GM12874 (cell line): ENCODE measurements around the gene EPB42.

Experiments used
- TF ChIP-seq, protein P1 (sequence below): IDR thresholded peaks from 2 replicates; pipeline ENCODE4 v1.5.1; 2011; ENCODE audit warnings: low read depth, mild to moderate bottlenecking, control low read depth, low read length, moderate library complexity; ENCODE audit not compliant: insufficient read depth

Gene EPB42

DNA sequence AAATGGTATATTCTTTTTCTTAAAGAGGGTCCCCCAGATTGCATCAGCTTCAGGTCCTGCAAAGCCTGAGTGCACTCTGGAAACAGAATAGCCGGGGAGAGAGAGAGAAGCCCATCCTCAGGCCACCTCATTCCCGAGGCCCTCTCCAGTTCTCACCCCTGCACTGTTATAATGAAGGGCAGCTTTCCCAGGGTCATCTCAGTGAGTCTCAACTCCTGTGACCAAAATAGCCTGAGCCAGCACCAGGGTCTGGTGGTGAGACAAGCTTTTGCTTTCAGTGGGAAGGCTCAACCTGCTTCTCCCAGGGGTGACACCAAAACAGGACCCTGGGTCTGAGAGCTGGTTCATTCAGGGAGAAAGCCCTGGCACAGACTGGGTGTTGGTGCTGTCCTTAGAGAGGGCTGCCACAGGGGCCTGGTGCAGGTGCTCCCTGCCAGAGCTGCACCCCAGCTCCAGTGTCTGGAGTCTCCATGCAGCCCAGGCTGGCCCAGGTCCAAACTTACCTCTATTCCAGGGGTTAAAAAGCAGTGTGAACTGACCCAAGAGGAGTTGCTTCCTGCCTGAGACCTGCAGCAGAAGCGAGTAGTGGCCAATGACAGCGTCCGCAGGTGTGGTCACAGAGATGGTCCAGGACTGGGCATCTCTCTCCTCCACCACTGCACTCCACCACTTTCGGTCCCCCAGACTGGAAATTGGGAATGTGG is 6.1 kb downstream of the EPB42 start:
- TF ChIP-seq, protein P1, sequence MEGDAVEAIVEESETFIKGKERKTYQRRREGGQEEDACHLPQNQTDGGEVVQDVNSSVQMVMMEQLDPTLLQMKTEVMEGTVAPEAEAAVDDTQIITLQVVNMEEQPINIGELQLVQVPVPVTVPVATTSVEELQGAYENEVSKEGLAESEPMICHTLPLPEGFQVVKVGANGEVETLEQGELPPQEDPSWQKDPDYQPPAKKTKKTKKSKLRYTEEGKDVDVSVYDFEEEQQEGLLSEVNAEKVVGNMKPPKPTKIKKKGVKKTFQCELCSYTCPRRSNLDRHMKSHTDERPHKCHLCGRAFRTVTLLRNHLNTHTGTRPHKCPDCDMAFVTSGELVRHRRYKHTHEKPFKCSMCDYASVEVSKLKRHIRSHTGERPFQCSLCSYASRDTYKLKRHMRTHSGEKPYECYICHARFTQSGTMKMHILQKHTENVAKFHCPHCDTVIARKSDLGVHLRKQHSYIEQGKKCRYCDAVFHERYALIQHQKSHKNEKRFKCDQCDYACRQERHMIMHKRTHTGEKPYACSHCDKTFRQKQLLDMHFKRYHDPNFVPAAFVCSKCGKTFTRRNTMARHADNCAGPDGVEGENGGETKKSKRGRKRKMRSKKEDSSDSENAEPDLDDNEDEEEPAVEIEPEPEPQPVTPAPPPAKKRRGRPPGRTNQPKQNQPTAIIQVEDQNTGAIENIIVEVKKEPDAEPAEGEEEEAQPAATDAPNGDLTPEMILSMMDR: no peak

DNA sequence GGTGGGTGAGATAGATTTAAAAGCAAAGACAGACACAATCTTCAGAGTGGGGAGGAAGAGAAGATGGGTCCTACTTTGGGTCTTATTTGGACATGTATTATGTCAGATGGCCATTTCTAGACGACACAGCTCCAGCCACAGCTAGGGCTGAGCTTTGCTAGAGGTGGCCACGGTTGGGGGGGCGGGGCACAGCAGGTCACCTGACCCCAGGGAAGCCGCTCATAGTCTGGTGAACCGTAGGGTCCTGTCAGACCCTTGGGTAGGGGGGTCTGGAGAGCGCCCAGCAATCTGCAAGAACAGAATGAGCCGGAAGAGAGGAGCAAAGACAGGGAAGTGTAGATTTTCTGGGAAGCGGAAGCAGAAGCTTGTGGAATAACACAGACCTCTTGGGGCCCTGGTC is 6.6 kb downstream of the EPB42 start:
- TF ChIP-seq, protein P1: no peak

DNA sequence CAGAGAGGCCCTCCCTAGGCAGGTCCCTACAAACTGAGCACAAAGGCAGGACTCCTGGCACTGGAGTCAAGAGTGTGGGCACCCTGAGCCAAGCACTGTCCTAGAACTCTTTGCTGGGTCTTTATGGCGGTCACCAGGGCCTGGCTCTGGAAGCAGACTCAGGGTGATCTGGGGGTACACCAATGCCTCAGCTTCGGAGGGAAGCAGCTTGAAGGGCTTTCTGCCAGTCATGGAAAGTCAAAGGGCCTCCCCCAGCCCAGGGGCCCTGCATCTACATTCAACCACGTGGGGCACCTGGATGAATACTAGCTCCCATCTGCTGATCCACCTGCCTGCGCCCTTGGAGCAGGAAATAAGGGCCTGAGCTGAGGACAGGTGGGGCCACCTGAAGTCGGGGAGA is 7.4 kb downstream of the EPB42 start:
- TF ChIP-seq, protein P1: no peak

DNA sequence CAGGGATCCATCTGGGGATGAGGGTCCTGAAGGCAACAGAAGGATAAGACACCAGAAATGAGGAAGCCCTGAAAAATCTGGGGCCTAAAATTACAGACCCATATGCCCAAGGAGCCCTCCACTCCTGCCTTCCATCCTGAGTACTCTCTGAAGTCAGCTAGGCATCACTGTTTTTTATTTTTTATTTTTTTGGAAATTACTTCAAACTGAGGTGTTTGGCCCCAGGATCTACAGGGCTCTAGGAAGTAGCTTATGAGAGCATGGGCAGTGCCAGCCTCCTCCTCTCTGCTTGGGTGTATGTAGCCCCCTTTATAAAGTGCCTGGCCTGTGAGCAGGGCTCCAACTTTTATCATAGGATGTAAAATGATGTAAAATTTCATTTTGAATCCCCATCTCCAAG is 7.9 kb downstream of the EPB42 start:
- TF ChIP-seq, protein P1: no peak

DNA sequence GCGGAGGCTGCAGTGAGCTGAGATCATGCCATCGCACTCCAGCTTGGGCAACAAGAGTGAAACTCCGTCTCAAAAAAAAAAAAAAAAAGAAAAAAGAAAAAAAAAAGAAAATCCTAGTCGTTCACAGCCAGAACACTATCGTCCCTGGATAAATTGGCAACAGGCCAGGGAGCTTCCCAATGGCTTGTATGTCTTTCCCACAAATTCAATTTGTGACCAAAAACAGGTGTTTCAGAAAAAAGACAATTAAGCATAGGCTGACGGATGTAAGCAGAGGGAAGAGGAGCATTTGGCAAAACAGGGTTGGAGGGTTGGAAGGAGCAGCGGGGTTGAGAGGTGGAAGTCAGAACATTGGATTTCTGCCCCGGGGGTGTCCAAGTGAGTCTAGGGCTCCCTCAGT is 8.5 kb downstream of the EPB42 start:
- TF ChIP-seq, protein P1: no peak

DNA sequence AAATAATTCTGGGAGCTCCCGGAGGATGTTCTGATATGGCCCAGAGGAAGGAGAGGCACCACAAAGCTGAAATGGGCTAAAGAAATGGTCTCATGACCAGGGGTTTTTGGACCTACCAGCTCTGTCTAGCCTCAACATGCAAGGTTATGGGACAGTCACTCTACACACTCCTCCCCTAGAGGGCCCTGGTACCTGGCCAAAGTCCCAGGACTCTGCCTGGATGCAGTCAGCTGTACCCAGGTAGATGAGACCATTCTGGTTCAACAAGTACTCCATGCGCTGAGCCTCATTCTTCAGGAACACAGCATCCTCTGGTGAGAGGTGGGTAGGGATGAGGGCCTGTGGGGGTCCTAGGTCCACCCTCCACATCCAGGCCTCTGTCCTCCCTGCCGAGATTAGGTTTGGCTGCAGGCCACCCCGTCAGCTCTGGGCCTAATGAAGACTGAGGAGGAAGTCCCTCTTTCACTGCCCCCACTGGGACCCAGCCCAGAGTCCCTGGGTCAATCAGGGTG is 9.5 kb downstream of the EPB42 start:
- TF ChIP-seq, protein P1: no peak

DNA sequence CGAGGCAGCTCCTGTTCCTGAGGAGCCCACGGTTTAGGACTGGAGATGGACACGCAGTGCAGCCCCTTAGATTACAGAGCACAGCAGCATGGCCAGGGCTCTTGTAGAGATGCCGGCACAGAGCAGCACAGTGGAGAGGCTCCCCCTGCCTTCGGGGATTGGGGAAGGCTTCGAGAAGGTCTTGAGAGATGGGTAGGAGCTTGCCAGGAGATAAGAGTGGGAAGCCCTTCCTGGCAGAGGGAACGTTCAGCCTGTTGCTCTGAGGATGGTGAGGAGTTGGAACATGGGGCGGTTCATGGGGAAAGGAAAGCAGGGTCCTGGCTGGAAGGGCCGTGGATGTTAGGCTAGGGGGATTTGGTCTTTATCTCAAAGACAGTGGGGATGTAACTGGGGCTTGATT is 10.0 kb downstream of the EPB42 start:
- TF ChIP-seq, protein P1: no peak
